Measurements from ENCODE around the gene MEF2A.
"Not testable (repeated sequence)": the region's sequence is repeated elsewhere in the genome, so short reads cannot be mapped to it uniquely, and the experiment has no call there.

MEF2A gene

DNA sequence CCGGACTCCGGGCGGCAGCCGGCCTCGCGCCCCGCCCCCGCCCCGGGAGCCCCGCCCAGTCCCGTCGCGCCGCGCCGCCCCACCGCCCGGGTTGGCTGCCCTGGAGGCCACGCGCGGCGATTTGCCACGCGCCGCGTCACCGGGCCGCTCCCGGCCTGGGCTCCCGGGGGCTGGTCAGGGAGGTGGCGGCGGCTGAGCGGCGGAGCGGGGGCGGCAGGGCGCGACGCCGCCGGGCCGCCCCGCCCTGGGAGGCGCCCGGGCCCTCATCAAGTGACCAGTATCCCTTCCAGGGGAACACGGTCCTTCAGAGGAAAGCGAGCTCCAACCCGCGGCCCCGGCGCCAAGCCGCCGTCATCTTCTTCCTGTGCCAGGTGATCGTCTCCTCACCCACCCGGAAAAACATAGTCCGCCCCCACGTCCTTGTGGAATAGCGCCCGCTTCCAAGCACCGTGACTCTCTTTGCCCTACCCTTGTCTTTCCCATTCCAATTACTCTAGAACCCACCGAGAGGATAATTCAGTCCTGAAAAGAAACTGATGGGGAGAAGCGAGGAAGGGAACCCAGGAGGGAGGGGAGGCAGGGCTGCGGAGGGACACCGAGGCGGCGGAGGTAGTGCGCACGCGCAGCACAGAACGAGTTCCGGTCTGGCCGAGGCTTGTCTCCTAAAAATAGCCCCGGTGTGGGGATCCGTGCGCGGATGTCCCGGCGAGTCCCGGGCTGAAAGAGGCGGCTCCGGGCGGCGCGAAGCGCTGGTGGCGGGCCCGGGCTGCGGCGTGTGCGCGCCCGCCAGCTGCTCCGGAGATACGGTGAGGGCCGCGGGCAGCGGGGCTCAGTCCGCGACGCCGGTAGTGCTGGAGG, at the start of gene MEF2A:
TSS of gene MEF2A (plus strand) at position 686 of the 858 bp plus-strand sequence. CDS start 67,136 bp downstream, outside the sequence.
- FAIRE-seq, result no peak

DNA sequence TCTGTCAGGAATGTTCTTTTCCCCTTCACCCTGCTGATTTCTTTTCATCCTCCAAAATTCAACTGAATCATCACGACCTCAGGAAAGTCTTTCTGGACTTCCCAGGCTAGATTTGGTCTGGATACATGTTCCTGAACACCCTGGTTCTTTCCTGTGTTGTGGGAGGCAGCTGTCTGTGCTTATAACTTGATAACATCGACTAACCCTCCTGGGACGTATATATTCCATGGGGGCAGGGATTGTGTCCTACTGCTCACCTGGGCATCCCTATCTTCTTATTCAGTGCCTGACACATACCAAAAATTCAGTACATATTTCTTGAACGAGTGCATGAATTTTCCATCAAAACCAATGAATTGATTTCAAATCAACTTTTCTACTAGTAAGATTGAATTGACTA, 47.6 kb upstream of the MEF2A start:
- no peak for FAIRE-seq

DNA sequence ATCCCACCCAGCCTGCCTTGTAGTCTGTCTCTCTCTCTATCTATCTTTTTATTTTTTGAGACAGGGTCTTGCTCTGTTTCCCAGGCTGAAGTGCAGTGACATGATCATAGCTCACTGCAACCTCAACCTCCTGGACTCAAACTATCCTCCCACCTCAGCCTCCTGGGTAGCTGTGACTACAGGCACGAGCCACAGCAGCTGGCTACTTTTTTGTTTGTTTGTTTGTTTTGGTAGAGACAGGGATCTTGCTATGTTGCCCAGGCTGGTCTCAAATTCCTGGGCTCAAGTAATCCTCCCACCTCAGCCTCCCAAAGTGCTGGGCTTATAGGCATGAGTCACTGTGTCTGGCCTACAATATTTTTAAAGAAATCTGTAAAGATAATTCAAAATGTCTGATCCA, 46.4 kb upstream of the MEF2A start:
- not testable (repeated sequence) for FAIRE-seq

DNA sequence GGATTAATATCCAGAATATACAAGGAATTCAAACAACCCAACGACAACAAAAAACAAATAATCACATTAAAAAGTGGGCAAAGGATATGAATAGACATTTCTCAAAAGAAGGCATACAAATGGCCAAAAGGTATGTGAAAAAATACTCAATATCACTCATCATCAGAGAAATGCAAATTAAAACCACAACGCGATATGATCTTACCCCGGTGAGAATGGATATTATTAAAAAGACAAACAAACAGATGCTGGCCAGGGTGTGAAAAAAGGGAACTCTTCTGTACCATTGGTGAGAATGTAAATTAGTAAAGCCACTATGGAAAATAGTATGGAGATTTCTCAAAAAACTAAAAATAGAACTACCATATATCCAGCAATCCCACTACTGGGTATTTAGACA, 43.5 kb upstream of the MEF2A start:
- no peak for FAIRE-seq

DNA sequence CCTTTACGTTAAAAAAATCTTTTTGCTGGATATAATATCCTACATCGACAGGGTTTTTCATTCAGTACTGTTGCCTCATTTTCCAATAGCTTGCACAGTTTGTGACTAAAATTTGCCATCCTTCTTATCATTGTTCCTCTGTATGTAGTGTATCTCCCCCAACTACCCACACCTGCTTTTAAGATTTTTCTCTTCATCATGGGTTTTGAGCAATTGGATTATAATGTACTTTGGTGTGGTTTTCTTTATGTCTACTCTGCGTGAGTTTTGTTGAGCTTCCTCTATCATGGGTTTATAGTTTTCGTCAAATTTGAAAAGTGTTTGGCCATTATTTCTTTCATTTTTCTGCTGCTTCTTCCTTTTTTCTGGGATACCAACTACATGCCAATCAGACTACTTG, 39.6 kb upstream of the MEF2A start:
- no peak for FAIRE-seq

DNA sequence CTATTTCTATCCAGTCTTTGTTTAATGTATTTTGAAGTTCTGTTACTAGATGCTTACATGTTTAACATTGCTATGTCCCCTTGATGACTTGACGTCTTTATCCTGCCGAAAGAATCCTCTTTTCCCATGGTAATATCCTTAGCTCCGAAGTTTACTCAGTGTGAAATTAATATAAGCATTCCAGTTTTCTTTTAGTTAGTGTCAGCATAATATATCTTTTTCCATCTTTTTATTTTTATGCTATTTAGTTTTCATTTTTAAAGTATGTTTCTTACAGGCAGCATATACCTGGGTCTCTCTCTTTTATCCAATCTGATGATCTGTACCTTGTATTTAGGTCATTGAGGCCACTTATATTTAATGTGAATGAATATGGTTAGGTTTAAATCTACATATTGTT, 39.1 kb upstream of the MEF2A start:
- no peak for FAIRE-seq

DNA sequence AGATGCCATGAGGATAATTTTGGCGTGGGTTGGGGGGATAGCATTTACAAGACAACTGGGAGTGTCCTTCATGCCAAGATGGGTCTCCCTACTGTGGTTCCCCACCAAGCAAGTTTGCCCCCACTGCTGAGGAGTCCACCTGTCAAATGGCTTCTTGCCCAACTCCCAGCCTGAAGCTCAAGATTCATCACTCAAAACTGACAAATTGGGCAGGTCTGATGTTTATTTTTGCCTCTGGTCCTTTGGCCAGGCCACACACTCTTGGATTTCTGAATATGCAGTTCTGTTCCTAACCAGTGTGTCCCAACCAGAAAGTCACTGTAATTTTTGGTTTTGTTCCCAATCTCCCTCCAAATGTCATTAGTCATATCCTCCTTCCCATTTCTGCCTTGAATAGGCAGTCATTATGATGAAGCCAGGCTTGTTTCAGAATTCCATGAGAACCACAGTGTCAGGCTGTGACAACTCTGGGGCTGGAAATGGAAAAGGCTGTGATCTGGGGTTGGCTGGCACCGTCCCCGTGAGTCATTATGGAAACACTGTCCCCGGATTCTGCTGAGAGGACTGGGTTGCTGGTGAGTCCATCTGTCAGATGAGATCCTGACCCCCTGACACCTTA, 29.3 kb upstream of the MEF2A start:
- no peak for FAIRE-seq

DNA sequence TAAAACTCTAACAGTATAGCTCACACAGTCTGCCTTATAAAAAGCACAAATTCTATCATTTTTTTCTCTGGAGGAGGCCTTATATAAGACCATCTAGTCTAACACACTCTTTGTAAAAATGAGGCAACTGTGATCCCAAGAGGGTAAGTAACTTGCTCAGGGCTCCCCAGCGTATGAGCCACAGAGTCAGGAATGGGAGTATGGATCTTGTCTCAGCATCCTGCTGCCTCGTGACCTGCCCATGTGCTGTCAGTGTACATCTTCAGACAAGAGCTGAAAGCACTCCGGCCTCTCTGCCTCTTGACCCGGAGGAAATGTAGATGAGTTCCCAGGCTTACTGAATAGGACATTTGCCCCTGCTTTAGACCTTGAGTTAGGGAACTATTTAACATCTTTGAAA, 28.4 kb upstream of the MEF2A start:
- no peak for FAIRE-seq

DNA sequence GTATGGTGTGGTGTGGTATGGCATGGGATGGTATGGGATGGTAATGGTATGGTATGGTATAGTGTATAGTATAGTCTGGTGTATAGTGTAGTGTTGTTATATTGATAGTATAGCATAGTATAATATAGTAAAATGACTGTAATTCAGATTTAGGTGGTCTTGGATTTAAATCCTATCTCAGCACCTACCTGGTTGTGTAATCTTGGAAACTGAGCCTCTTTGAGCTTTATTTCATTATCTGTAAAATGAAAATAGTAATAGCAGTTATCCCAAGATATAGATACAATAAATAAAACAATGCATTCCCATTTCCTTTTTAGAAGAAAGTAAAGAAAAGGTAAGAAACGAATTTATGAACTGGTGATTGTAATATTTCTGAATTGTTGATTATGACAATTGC, 27.5 kb upstream of the MEF2A start:
- FAIRE-seq, result no peak

DNA sequence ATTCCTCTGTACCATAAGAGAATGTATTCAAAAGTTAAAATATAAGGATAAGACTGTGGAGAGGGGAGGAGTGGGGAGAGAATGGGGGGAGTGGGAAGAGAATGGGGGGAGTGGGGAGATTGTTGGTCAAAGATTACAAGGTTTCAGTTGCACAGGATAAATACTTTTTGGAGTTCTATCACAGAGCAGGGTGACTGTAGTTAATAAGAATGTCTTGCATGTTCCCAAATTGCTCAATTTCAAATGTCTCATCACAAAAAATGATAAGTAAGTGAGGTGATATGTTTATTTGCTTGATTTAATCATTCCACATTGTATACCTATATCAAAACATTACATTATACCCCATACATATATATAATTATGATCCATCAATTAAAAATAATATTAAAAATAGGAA, 23.0 kb upstream of the MEF2A start:
- no peak for FAIRE-seq

DNA sequence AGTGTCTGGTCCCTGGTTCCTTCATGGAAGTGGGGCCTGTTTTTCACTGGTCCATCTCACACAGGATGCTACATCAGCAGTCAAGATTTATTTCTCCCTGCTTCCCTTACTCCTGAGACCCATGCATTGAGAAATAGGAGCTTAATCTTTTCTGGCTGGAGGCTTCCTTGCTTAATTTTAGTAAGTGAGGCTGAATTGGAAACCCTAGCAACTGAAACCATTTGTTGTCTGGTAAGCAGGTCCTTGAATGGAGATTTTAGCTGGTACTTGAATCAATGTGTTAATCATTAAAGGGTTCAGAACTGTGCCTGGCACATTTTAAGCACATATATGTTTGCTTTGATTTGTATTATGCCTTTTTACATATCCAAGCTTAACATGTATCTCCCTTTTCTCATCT, 20.2 kb upstream of the MEF2A start:
- FAIRE-seq, result no peak

DNA sequence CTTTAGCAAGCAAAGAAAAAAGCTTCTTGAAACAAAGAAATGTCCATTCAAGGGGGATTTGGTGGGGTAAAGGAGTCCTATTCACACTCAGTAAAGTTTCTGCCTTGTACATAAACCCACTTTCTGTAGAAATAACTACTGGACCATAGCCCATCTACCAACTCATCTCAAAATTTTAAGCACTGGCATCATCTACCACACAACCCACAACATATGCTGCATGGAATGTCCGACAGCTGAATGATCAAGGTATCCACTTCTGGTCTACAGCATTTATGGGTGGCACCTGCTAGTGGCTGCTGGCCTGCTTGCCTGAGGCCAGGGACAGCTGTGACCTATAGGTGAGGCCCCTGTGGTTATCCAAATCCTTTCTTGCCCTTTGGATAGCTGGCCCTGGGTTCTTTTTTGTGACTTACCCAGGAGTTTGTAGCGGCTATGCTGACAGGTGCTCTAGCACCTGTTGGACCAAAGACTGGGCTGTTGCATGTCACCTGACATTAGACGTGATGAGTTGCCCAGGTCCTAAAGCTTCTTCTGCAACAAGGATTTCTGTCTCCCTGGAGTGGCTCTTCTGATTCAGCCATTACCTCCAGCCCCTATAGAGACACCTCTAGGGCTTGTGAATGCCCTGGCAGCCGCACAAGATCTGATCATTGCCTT, 19.2 kb upstream of the MEF2A start:
- no peak for FAIRE-seq

DNA sequence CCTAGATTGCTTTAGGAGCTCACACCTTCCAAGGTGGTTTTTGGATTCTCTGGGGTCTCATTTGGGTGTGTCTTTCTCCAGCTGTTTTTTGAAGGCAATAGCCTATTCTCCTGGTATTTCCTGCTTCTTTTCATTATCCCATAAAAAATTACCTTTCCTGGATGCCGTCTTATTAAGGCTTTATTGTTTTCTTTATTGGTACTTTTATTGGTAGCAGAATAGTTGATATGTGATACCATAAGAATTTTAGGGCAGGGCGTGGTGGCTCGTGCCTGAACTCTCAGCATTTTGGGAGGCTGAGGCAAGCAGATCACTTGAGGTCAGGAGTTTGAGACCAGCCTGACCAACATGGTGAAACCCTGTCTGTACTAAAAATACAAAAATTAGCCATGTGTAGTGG, 18.3 kb upstream of the MEF2A start:
- FAIRE-seq, result no peak

DNA sequence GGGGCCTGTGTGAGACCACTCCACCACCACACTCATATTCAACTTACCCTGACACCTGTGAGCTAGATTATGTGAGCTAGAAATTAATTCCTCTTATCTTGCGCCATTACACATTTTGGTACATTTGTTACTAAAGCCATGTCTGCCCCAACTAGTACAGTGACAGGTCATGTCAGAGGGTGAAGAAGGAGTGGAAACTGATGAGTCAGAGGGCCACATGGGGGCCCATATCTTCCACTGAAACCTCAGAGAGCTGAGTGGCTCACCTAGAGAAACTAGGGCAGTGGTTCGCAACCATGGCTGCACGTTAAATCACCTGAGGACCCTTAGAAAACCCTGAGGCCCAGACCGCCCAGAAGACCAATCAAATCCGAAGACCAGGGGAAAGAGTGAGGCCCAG, 15.7 kb upstream of the MEF2A start:
- FAIRE-seq, result no peak

DNA sequence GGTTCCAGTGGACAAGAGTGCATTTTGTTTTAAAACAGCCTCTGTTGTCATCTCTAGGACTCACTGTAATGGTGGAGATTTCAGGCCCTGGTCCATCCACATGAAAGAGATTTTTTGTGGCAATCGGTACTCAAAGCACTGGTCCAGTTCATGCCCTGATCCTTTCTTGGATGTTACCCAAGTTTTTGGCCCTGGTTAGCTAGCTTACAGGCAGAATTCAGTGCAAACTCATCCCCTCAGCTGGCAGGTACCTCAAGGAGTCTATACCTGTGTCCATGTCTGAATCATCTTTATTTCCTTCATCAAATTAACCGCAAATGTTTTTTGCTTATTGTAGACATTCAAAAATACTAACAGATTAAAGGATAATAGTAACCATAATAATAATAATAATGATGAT, 13.7 kb upstream of the MEF2A start:
- no peak for FAIRE-seq

DNA sequence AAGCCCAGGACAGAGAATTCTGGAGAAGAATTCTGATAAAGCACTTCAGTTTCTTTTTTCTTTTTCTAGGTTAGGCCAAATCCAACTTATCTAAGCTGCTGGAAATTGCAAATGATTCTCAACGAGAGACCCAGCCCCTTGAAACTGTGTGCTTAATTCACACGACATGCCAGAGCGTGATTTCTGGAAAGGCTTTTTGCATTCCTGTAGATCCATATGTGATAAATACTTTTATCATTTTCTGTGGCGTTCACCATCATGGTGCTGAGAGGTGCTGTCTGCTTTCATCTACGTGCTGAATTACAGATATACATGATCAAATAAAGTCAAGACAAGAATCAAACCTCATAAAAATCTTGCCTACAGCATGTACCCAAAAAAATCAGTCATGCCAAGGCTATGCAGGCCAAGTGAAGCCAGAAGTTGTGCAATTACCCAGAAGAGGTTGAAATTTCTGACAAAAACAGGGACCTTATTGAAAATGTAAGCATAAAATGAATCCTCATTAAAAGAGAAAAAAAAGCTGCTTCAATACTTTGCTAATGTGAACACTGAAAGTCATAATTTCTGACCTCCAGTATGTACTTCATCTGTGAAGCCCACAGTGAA, 10.8 kb upstream of the MEF2A start:
- FAIRE-seq, result no peak

DNA sequence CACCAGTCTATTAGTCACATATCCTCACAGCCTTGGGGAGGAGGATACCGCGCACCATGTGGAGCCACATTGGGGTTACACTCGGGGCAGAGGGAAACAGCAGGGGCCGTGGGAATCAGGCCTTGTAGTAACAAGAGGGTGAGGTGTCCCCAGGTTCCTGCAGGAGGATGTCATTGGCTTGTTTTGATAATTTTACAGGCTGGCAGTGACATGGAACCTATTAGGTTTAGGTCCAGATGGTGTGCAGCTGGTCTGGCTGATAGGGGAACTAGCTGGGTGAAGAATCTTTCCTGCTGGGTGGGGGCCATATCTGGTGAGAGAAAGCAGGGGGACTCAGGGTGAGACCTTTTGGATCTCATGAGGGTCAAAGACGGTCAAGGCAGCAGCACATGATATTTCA, 9.8 kb upstream of the MEF2A start:
- FAIRE-seq, result no peak

DNA sequence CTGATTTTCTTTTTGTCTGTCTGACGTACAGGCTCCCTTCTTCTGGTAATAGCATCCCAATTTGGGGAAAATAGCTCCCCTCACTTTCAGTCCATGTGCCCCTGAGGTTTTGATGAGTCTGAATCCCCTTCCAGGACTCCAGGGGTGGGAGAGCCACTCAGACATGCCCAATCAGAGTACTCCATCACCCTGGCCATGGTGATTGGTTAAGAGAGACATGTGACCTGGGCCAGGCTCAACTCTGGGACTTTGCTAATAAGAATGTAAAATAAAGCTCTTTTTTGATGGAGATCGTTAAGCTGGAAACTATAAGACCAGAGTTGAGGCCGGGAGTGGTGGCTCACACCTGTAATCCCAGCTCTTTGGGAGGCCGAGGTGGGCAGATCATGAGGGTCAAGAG, 9.2 kb upstream of the MEF2A start:
- no peak for FAIRE-seq

DNA sequence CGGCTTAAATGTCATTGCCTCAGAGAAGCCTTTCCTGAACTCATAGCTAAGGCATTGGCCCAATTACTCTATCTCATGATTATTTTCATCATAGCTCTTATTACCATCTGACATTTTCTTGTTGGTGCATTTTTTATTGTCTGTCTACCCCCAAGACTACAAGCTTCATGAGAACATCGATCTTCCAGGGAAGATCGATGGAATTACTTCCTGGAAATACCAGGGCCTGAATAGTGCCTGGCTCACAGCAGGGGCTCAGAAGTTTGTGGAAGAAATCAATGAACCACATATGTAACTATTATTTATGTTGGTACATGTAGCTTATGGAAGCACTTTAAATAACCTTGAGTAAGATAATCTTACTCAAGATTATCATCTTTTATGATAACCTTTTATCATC, 7.7 kb upstream of the MEF2A start:
- no peak for FAIRE-seq

DNA sequence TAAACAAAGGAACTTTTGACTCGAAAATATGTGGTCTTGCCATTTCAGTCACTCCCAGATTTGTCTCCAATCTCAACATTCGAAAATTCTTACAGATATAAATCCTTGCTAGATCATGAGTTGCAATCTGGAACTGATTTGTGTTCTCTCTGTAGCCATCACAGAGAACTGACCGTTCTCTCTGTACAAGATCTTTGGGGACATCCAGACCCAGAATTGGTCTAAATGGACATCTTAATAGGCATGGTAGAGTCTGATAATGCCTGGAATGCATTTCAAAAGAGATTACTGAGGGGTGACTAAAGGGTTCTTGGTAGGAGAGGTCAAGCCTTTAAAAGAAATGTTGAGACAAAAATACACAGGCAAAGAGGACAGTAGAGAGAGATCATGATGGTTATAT, 7.2 kb upstream of the MEF2A start:
- FAIRE-seq, result no peak

DNA sequence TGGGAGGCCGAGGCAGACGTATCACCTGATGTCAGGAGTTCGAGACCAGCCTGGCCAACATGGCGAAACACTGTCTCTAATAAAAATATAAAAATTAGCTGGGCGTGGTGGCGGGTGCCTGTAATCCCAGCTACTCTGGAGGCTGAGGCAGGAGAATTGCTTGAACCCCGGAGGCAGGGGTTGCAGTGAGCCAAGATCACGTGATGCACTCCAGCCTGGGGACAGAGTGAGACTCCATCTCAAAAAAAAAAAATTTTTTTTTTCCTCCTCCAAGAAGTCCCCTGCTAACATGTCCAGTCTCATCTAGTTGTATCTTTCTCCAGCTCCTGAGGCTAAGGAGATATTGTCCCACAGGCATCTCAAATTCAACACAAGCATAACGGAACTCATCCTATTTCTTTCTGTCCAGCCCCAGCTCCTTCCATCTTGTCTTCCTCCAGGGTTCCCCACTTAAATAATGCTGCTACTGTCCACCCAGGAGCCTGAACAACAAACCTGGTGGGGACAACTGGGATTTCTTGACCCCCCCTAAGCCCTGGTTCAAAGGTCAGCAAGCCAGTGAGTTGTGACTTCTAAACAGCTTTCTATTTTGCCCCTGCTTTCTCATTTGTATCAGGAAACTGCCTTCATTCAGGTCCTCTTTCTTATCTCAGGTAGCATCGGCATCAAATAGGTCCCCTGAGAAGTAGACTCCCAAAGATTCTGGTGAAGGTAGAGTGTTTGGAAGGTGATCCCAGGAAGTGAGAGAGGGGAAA, 4.1 kb upstream of the MEF2A start:
- FAIRE-seq, result no peak

DNA sequence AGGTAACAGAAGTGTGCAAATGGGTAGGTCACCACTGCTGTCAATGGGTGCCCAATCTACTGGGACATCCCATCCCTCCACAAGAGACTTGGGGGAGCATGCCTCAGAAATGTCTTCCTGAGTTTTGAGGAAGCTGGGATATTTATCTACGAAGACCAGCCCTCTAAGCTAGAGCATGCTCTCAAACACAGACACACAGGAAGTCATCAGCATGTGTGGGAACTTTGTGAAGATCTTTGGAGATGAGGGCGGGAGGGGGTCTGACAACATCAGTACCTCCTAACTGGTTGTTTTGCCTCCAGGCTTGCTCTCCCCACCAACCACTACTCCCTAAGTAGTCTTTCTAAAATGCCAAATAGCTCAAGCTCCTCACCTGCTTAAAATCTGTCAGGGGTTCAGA, 3.5 kb upstream of the MEF2A start:
- FAIRE-seq, result no peak

Data from colon (tissue), 2 donors.